Stomach (tissue), 9 donors: ENCODE results near the gene RCAN2. TPM values are rescaled to one million over a fixed set of nuclear protein-coding genes. Genes with fewer than 3 reads are reported as not detected.

Experiments
- DNase-seq, 2 donors: peaks; one replicate each; pipeline versions ENCODE4 v3.0.0 to v3.0.0-alpha.2; 2013 to 2019
- H3K27ac ChIP-seq, 5 donors: fragments of 200-600 bp in 4 of 5; sonication (generic) in 4 of 5; one replicate each; pipeline ENCODE4 v1.5.1; 2013 to 2019; ENCODE audit warnings: mild to moderate bottlenecking in 1 of 5, moderate library complexity in 1 of 5
- H3K27me3 ChIP-seq, 3 donors: fragments of 200-600 bp; sonication (generic); one replicate each; pipeline ENCODE4 v1.5.1; 2017 to 2019; ENCODE audit warnings: mixed run types in 1 of 3
- H3K36me3 ChIP-seq, 4 donors: fragments of 200-600 bp; sonication (generic); 1 replicate in 3 of 4; 2 replicates in 1 of 4; pipeline ENCODE4 v1.5.1; 2016 to 2019
- H3K4me1 ChIP-seq, 4 donors: fragments of 200-600 bp; sonication (generic); one replicate each; pipeline ENCODE4 v1.5.1; 2016 to 2019
- H3K4me3 ChIP-seq, 4 donors: fragments of 200-600 bp; sonication (generic) in 3 of 4; one replicate each; pipeline ENCODE4 v1.5.1; 2016 to 2019; ENCODE audit warnings: mild to moderate bottlenecking in 1 of 4
- H3K9me3 ChIP-seq, 4 donors: fragments of 200-600 bp; sonication (generic); one replicate each; pipeline ENCODE4 v1.5.1; 2016 to 2019
- EP300 ChIP-seq: sonication (generic); formaldehyde crosslinking; IDR thresholded peaks from one replicate; pipeline ENCODE4 v1.6.1; 2017; ENCODE audit warnings: antibody characterized with exemption
- POLR2A ChIP-seq, 4 donors: fragments of 450-650 bp; IDR thresholded peaks; one replicate each; pipeline ENCODE4 v1.6.1; 2016; ENCODE audit warnings: antibody characterized with exemption in 4 of 4, control low read depth in 2 of 4, mild to moderate bottlenecking in 1 of 4, moderate library complexity in 1 of 4
- POLR2AphosphoS5 ChIP-seq, 3 donors: sonication (generic); formaldehyde crosslinking; IDR thresholded peaks; one replicate each; pipeline ENCODE4 v1.6.1; 2016; ENCODE audit warnings: antibody characterized with exemption in 3 of 3
- WGBS, 5 donors: extraction: QIAGEN DNeasy Blood & Tissue Kit in 3 of 5; methylation state at CpG; one replicate each; pipeline versions ENCODE4 v1.1.5 to v1.1.7; 2013 to 2018; 5-methylcytosine and 5-hydroxymethylcytosine counted together
- intact Hi-C: fragments of 100-400 bp; cut with DNase I; formaldehyde crosslinking; loops from one replicate; pipeline ENCODE4 v1.15.1; 2023; ENCODE audit warnings: low total_unique reads
- polyA plus RNA-seq, 3 donors: library from polyadenylated mRNA; stranded (reverse); fragments of 200-250 nt; gene quantifications; one replicate each; pipeline ENCODE4 v1.2.3, GENCODE V29; 2013
- total RNA-seq, 5 donors: library from RNA; depleted of rRNA; stranded (reverse); fragments of >200 nt; gene quantifications; one replicate each; pipeline versions ENCODE4 v1.1.0 to v1.2.3, GENCODE V29; 2014 to 2016
- TF ChIP-seq, protein P1 (sequence below), 7 experiments: fragments of 450-650 bp in 4 of 7; fragments of 200-600 bp in 3 of 7; sonication (generic) in 3 of 7; IDR thresholded peaks; one replicate each; pipeline ENCODE4 v1.5.1; 2016 to 2019; ENCODE audit warnings: antibody characterized with exemption in 7 of 7, control low read depth in 2 of 7, mild to moderate bottlenecking in 1 of 7
- donor health status: healthy with polysubstance abuse.
- donor health status: Bipolar disorder and iron deficiency.
- donor health status: healthy.

The RCAN2 gene
- total and polyA plus RNA-seq, 8 donors = 7.2 to 69.2 (median 21.4) TPM

DNA sequence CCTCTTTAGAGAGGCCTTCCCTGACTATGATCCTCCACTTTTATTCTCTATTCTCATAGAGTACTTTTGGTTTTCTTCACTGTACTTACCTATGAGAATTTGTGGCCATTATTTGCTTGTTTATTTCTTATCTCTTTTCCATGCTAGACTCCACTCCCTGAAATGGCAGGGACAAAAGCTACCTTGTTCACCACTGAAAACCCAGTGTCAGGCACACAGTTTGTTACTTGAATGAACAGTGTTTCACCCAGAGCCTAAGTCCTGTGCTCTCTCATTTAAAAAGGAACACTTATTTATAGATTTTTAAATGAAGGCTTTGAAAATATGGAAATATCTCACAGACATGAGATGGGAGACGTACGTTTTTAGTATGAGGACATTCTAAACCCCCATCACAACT is 272.8 kb downstream of the RCAN2 start:
- Histone ChIP-seq H3K27me3 (no peaks in the 10 kb centered on the region), H3K4me1 (no peaks in the 10 kb centered on the region), H3K27ac (peak overlapping the region in 4 of 5 donors; percentile 43 to 69 (median 58)), H3K9me3 (no peaks in the 10 kb centered on the region), H3K36me3 (no peaks in the 10 kb centered on the region), H3K4me3 (no peak overlapping the region)
- 78 to 93% (median 88%) methylated on average over 2 of the region's 2 CpGs for WGBS, 5 donors
- DNase-seq = no peak
- intact Hi-C loops = no loop called here
- TF ChIP-seq, protein P1, sequence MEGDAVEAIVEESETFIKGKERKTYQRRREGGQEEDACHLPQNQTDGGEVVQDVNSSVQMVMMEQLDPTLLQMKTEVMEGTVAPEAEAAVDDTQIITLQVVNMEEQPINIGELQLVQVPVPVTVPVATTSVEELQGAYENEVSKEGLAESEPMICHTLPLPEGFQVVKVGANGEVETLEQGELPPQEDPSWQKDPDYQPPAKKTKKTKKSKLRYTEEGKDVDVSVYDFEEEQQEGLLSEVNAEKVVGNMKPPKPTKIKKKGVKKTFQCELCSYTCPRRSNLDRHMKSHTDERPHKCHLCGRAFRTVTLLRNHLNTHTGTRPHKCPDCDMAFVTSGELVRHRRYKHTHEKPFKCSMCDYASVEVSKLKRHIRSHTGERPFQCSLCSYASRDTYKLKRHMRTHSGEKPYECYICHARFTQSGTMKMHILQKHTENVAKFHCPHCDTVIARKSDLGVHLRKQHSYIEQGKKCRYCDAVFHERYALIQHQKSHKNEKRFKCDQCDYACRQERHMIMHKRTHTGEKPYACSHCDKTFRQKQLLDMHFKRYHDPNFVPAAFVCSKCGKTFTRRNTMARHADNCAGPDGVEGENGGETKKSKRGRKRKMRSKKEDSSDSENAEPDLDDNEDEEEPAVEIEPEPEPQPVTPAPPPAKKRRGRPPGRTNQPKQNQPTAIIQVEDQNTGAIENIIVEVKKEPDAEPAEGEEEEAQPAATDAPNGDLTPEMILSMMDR (IDR thresholded peaks at IDR 0.05) = no peak
- TF ChIP-seq POLR2AphosphoS5 (IDR thresholded peaks at IDR 0.05) (no peak), POLR2A (IDR thresholded peaks at IDR 0.05) (no peak), EP300 (no peak)

- Histone ChIP-seq H3K27me3 (no peaks in the 10 kb centered on the region), H3K4me3 (no peak overlapping the region), H3K27ac (peak overlapping the region in 4 of 5 donors; percentile 43 to 69 (median 58)), H3K36me3 (no peaks in the 10 kb centered on the region), H3K9me3 (no peaks in the 10 kb centered on the region), H3K4me1 (no peaks in the 10 kb centered on the region)
- DNase-seq = no peak
- WGBS, 5 donors = 50 to 75% (median 65%) methylated on average over 5 of the region's 5 CpGs
- TF ChIP-seq POLR2A (IDR thresholded peaks at IDR 0.05) = no peak
- peak; percentile 91 for TF ChIP-seq EP300
- peak; percentile 37 to 72 (median 40) for TF ChIP-seq POLR2AphosphoS5 (IDR thresholded peaks at IDR 0.05)
- intact Hi-C loops = no loop called here
Measured at GRCh38 chr6:46217671-46218131, 273.5 kb downstream of the RCAN2 start.

- TF ChIP-seq, protein P1 (IDR thresholded peaks at IDR 0.05) = no peak
- TF ChIP-seq EP300 = no peak
- no peak for TF ChIP-seq POLR2AphosphoS5 (IDR thresholded peaks at IDR 0.05)
- no peak for TF ChIP-seq POLR2A (IDR thresholded peaks at IDR 0.05)
- Histone ChIP-seq H3K4me1 (no peaks in the 10 kb centered on the region), H3K27me3 (no peaks in the 10 kb centered on the region), H3K4me3 (no peak overlapping the region), H3K27ac (peak overlapping the region in 4 of 5 donors; percentile 4 to 69 (median 42)), H3K9me3 (no peaks in the 10 kb centered on the region), H3K36me3 (no peaks in the 10 kb centered on the region)
- DNase-seq = no peak
- intact Hi-C loops = no loop called here
- 87 to 91% (median 88%) methylated on average over 2 of the region's 2 CpGs for WGBS, 5 donors
Measured at GRCh38 chr6:46216879-46217278, 274.4 kb downstream of the RCAN2 start.

DNA sequence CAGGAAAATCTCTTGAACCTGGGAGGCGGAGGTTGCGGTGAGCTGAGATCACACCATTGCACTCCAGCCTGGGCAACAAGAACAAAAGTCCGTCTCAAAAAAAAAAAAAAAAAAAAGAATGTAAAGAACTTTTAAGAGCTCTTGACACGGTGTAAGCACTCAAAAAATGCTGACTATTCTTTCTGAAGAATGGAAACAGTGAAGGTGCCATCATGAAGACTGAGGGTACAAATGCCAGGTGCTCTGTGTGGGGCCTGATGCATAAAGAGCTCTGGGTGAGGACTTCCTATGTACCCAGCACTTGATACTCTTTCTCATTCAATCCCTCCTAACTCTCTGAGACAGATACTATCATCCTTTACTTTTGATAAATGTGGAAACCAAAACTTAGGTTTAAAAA is 275.5 kb downstream of the RCAN2 start:
- no peak overlapping the region for H3K4me3 ChIP-seq
- H3K27ac ChIP-seq = no peak overlapping the region
- H3K36me3 ChIP-seq = no peaks in the 10 kb centered on the region
- WGBS, 5 donors = 75 to 93% (median 82%) methylated on average over 4 of the region's 4 CpGs
- intact Hi-C loops = no loop called here
- no peak for DNase-seq
- TF ChIP-seq POLR2A (IDR thresholded peaks at IDR 0.05) = no peak
- TF ChIP-seq EP300 = no peak
- TF ChIP-seq, protein P1 (IDR thresholded peaks at IDR 0.05) = no peak
- TF ChIP-seq POLR2AphosphoS5 (IDR thresholded peaks at IDR 0.05) = no peak
- no peaks in the 10 kb centered on the region for H3K27me3 ChIP-seq
- no peaks in the 10 kb centered on the region for H3K9me3 ChIP-seq
- no peaks in the 10 kb centered on the region for H3K4me1 ChIP-seq

GRCh38 chr6:46215213-46215612 is 276.0 kb downstream of the RCAN2 start:
- intact Hi-C loops = no loop called here
- DNase-seq = no peak

More at GRCh38 chr6:46215213-46215612, 276.0 kb downstream of the RCAN2 start:
- 72 to 83% (median 78%) methylated on average over 6 of the region's 6 CpGs for WGBS, 5 donors
- Histone ChIP-seq H3K36me3 (no peaks in the 10 kb centered on the region), H3K27me3 (no peaks in the 10 kb centered on the region), H3K4me1 (no peaks in the 10 kb centered on the region), H3K4me3 (no peak overlapping the region), H3K9me3 (no peaks in the 10 kb centered on the region), H3K27ac (no peak overlapping the region)
- TF ChIP-seq POLR2AphosphoS5 (IDR thresholded peaks at IDR 0.05) (no peak), POLR2A (IDR thresholded peaks at IDR 0.05) (no peak), EP300 (no peak)
- TF ChIP-seq, protein P1 (IDR thresholded peaks at IDR 0.05) = no peak
